Measurements from ENCODE around the gene PLRG1. TPM values are rescaled to one million over a fixed set of nuclear protein-coding genes. Genes with fewer than 3 reads are reported as not detected.
A peak's percentile ranks its signal among the peaks of the same experiment; 100 is the strongest.

PLRG1 gene
- total RNA-seq, 4 donors from 2014 or later: 50.3 to 69.9 (median 63.5) TPM

- Histone ChIP-seq H3K36me3 (no peaks in the 10 kb centered on the region), H3K4me3 (replicated peaks in 1 of 3) (no peak overlapping the region), H3K9me3 (no peaks in the 10 kb centered on the region), H3K4me1 (no peaks in the 10 kb centered on the region), H3K27ac (no peak overlapping the region), H3K27me3 (no peaks in the 10 kb centered on the region)
- TF ChIP-seq POLR2A (IDR thresholded peaks at IDR 0.05): no peak
- no peak for TF ChIP-seq CTCF (IDR thresholded peaks at IDR 0.05)
- DNase-seq: peak; percentile 30
- intact Hi-C loops (cut with DNase I): no loop called here
- 63 to 68% methylated on average over 4 of the region's 4 CpGs for WGBS, 2 donors
Observed at GRCh38 chr4:154529728-154530519, 20.3 kb downstream of the PLRG1 start.

GRCh38 chr4:154528869-154529268, 21.3 kb downstream of the PLRG1 start:
- no peaks in the 10 kb centered on the region for H3K36me3 ChIP-seq
- WGBS, 2 donors: 57 to 63% methylated on average over 2 of the region's 2 CpGs
- no peaks in the 10 kb centered on the region for H3K27me3 ChIP-seq
- no peak for TF ChIP-seq CTCF (IDR thresholded peaks at IDR 0.05)
- TF ChIP-seq POLR2A (IDR thresholded peaks at IDR 0.05): no peak
- no peak overlapping the region for H3K4me3 ChIP-seq (replicated peaks in 1 of 3)
- DNase-seq: no peak
- intact Hi-C loops (cut with DNase I): no loop called here
- H3K27ac ChIP-seq: no peak overlapping the region
- H3K4me1 ChIP-seq: no peaks in the 10 kb centered on the region
- H3K9me3 ChIP-seq: no peaks in the 10 kb centered on the region

- no peak for DNase-seq
- WGBS, 2 donors: 89 to 96% methylated on average over 4 of the region's 4 CpGs
- Histone ChIP-seq H3K4me1 (no peaks in the 10 kb centered on the region), H3K9me3 (no peaks in the 10 kb centered on the region), H3K36me3 (no peaks in the 10 kb centered on the region), H3K27ac (no peak overlapping the region), H3K27me3 (no peaks in the 10 kb centered on the region), H3K4me3 (replicated peaks in 1 of 3) (no peak overlapping the region)
- intact Hi-C loops (cut with DNase I): no loop called here
- TF ChIP-seq CTCF (IDR thresholded peaks at IDR 0.05): no peak
- no peak for TF ChIP-seq POLR2A (IDR thresholded peaks at IDR 0.05)
Observed at GRCh38 chr4:154527308-154527707, 22.9 kb downstream of the PLRG1 start.

- no peaks in the 10 kb centered on the region for H3K4me1 ChIP-seq
- H3K36me3 ChIP-seq: no peaks in the 10 kb centered on the region
- intact Hi-C loops (cut with DNase I): no loop called here
- TF ChIP-seq POLR2A (IDR thresholded peaks at IDR 0.05) (no peak), CTCF (IDR thresholded peaks at IDR 0.05) (no peak)
- H3K27ac ChIP-seq: no peak overlapping the region
- no peaks in the 10 kb centered on the region for H3K9me3 ChIP-seq
- 64 to 81% methylated on average over 2 of the region's 2 CpGs for WGBS, 2 donors
- no peak for DNase-seq
- H3K4me3 ChIP-seq (replicated peaks in 1 of 3): no peak overlapping the region
- H3K27me3 ChIP-seq: no peaks in the 10 kb centered on the region
Observed at GRCh38 chr4:154526151-154526550, 24.0 kb downstream of the PLRG1 start.

GRCh38 chr4:154521607-154522006, 28.6 kb downstream of the PLRG1 start:
- no peak overlapping the region for H3K27ac ChIP-seq
- no peaks in the 10 kb centered on the region for H3K36me3 ChIP-seq
- no peaks in the 10 kb centered on the region for H3K27me3 ChIP-seq
- no peak for TF ChIP-seq CTCF (IDR thresholded peaks at IDR 0.05)
- TF ChIP-seq POLR2A (IDR thresholded peaks at IDR 0.05): no peak
- no peak for DNase-seq
- peaks cover 9 to 10% of the 10 kb centered on the region in 2 donors for H3K4me1 ChIP-seq
- no peak overlapping the region for H3K4me3 ChIP-seq (replicated peaks in 1 of 3)
- no peaks in the 10 kb centered on the region for H3K9me3 ChIP-seq
- intact Hi-C loops (cut with DNase I): no loop called here

Measured in thyroid gland (tissue), 4 donors.